ENCODE results near the gene ZFHX2. TPM values are rescaled to one million over a fixed set of nuclear protein-coding genes. Genes with fewer than 3 reads are reported as not detected.

ZFHX2 gene
- total and polyA plus RNA-seq, 2 of the 13 experiments (the other 11 are each of a cell fraction or from before 2014, with no cell fraction given): 0.17 to 0.44 TPM

DNA sequence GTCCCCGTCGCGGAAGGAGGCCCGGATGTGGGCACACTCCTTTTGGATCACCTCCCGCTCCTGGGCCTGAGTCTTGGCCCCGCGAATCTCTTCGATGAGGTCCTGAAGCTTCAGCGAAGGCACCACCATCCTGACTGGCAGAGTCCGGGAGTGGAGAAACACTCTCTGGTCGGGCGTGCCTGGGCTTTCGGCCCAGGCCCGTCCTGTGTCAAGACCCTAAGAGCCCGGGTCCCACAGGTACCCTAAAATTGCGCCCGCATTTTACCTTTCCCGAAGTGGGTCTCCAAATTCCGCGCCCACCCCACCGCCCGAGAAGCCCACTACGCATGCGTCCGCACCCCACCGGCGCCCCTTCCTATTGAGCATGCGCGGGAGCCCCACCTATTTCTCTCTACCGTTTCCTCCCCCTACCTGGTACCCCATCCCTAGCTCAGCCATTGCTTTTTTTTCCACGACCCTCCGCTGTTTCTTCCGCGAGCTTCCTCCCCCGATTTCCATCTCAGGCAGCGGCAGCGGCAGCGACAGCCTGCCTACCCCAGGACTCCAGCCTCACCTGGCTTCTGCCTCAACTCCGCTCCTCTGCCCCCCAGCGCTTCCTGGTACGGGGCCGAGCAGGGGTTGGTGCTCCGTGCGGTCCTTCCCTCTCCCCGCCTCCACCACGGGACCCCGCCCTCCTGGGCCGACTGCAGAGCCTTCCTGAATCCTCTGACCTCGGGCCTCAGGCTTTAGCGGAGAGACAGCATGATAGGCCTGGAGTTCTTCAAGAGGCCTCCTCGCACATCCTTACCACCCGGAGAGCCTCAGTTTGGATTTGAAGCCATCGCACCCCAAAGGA lies 15.8 kb upstream of the ZFHX2 start, which contains the start of gene AP1G2 (continued):
- TF ChIP-seq ZNF143 (CRISPR knock-in tag; IDR thresholded peaks at IDR 0.05): peak; percentile 61
- TF ChIP-seq NFE2L1 (CRISPR knock-in tag; IDR thresholded peaks at IDR 0.05; ENCODE audit: borderline replicate concordance): peak; percentile 78; the same call in 1 of the 2 replicates
- TF ChIP-seq POGZ (CRISPR knock-in tag; IDR thresholded peaks at IDR 0.05): no peak; the same call in 1 of the 2 replicates
- peak; percentile 75; the same call in 1 of the 2 replicates for TF ChIP-seq NKX3-1 (CRISPR knock-in tag; IDR thresholded peaks at IDR 0.05)
- TF ChIP-seq, protein P1, sequence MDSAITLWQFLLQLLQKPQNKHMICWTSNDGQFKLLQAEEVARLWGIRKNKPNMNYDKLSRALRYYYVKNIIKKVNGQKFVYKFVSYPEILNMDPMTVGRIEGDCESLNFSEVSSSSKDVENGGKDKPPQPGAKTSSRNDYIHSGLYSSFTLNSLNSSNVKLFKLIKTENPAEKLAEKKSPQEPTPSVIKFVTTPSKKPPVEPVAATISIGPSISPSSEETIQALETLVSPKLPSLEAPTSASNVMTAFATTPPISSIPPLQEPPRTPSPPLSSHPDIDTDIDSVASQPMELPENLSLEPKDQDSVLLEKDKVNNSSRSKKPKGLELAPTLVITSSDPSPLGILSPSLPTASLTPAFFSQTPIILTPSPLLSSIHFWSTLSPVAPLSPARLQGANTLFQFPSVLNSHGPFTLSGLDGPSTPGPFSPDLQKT (CRISPR knock-in tag; IDR thresholded peaks at IDR 0.05; ENCODE audit: borderline replicate concordance): no peak
- peak; percentile 96 for TF ChIP-seq ZNF33B (CRISPR knock-in tag; IDR thresholded peaks at IDR 0.05)
- TF ChIP-seq FOXC1 (CRISPR knock-in tag; IDR thresholded peaks at IDR 0.05; ENCODE audit: borderline replicate concordance): peak; percentile 50; the same call in 1 of the 2 replicates
- TF ChIP-seq, protein P2, sequence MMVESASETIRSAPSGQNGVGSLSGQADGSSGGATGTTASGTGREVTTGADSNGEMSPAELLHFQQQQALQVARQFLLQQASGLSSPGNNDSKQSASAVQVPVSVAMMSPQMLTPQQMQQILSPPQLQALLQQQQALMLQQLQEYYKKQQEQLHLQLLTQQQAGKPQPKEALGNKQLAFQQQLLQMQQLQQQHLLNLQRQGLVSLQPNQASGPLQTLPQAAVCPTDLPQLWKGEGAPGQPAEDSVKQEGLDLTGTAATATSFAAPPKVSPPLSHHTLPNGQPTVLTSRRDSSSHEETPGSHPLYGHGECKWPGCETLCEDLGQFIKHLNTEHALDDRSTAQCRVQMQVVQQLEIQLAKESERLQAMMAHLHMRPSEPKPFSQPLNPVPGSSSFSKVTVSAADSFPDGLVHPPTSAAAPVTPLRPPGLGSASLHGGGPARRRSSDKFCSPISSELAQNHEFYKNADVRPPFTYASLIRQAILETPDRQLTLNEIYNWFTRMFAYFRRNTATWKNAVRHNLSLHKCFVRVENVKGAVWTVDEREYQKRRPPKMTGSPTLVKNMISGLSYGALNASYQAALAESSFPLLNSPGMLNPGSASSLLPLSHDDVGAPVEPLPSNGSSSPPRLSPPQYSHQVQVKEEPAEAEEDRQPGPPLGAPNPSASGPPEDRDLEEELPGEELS (CRISPR knock-in tag; IDR thresholded peaks at IDR 0.05): peak; percentile 67
- TF ChIP-seq HDAC1 (CRISPR knock-in tag; IDR thresholded peaks at IDR 0.05): no peak
- TF ChIP-seq SRF (IDR thresholded peaks at IDR 0.05; ENCODE audit: low read depth, low read length): no peak
- TF ChIP-seq, protein P3, sequence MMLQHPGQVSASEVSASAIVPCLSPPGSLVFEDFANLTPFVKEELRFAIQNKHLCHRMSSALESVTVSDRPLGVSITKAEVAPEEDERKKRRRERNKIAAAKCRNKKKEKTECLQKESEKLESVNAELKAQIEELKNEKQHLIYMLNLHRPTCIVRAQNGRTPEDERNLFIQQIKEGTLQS (CRISPR knock-in tag; IDR thresholded peaks at IDR 0.05): no peak; the same call in none of the 2 replicates
- peak; percentile 87; the same call in 1 of the 2 replicates for TF ChIP-seq CBFB (CRISPR knock-in tag; IDR thresholded peaks at IDR 0.05)
- TF ChIP-seq, protein P4, sequence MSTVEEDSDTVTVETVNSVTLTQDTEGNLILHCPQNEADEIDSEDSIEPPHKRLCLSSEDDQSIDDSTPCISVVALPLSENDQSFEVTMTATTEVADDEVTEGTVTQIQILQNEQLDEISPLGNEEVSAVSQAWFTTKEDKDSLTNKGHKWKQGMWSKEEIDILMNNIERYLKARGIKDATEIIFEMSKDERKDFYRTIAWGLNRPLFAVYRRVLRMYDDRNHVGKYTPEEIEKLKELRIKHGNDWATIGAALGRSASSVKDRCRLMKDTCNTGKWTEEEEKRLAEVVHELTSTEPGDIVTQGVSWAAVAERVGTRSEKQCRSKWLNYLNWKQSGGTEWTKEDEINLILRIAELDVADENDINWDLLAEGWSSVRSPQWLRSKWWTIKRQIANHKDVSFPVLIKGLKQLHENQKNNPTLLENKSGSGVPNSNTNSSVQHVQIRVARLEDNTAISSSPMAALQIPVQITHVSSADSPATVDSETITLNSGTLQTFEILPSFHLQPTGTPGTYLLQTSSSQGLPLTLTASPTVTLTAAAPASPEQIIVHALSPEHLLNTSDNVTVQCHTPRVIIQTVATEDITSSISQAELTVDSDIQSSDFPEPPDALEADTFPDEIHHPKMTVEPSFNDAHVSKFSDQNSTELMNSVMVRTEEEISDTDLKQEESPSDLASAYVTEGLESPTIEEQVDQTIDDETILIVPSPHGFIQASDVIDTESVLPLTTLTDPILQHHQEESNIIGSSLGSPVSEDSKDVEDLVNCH (CRISPR knock-in tag; IDR thresholded peaks at IDR 0.05): peak; percentile 92; the same call in 1 of the 2 replicates
- no peak for TF ChIP-seq MAFF (IDR thresholded peaks at IDR 0.05; ENCODE audit: low read depth, low read length)

All from HepG2 (cell line).